NCI-H82 treated with DMSO at 0.1 percent for 48 hours (cell line): ENCODE results near the gene RAB34.

Experiments used
- DNase-seq: peaks from one replicate; lab custom pipeline; 2025; ENCODE audit not compliant: unreplicated experiment; lab: John Stamatoyannopoulos, UW

The RAB34 gene

GRCh38 chr17:28717578-28718332, at the start of gene RAB34:
RAB34 (minus strand) TSS chr17:28717868; CDS start chr17:28717266, 602 bp downstream.
- DNase-seq: peak; percentile 66

GRCh38 chr17:28765038-28765437, 47.4 kb upstream of the RAB34 start:
- DNase-seq: no peak

- DNase-seq: peak; percentile 39
Measured at GRCh38 chr17:28763804-28764266, 46.2 kb upstream of the RAB34 start.

GRCh38 chr17:28763137-28763799, 45.6 kb upstream of the RAB34 start:
- no peak for DNase-seq

- DNase-seq: no peak
Measured at GRCh38 chr17:28760601-28761562, 43.2 kb upstream of the RAB34 start.

- DNase-seq: no peak
Measured at GRCh38 chr17:28759256-28759865, 41.7 kb upstream of the RAB34 start.

- DNase-seq: no peak
Measured at GRCh38 chr17:28758411-28759121, 40.9 kb upstream of the RAB34 start.

GRCh38 chr17:28756049-28756804, 38.6 kb upstream of the RAB34 start:
- DNase-seq: no peak

GRCh38 chr17:28755486-28755885, 37.8 kb upstream of the RAB34 start:
- no peak for DNase-seq

GRCh38 chr17:28751600-28752366, 34.1 kb upstream of the RAB34 start:
- DNase-seq: no peak

- peak; percentile 87 for DNase-seq
Measured at GRCh38 chr17:28750178-28751047, 32.7 kb upstream of the RAB34 start.

- no peak for DNase-seq
Measured at GRCh38 chr17:28749516-28750177, 32.0 kb upstream of the RAB34 start.

- no peak for DNase-seq
Measured at GRCh38 chr17:28748852-28749515, 31.3 kb upstream of the RAB34 start.

- DNase-seq: no peak
Measured at GRCh38 chr17:28747801-28748750, 30.4 kb upstream of the RAB34 start.

- no peak for DNase-seq
Measured at GRCh38 chr17:28747051-28747691, 29.5 kb upstream of the RAB34 start.
